DMS53 (cell line): ENCODE data around the gene MIDN.

ENCODE experiments used
- DNase-seq: peaks from one replicate; lab custom pipeline; 2025; lab: John Stamatoyannopoulos, UW

MIDN gene

GRCh38 chr19:1246265-1247087 is 1.9 kb upstream of the MIDN start:
- DNase-seq, result peak; percentile 38

GRCh38 chr19:1247748-1248138 is 640 bp upstream of the MIDN start:
- no peak for DNase-seq

GRCh38 chr19:1248786-1249297 is 459 bp downstream of the MIDN start:
- peak; percentile 89 for DNase-seq

GRCh38 chr19:1249298-1249989 is 1.1 kb downstream of the MIDN start:
- DNase-seq, result peak; percentile 93

GRCh38 chr19:1249990-1250436 is 1.6 kb downstream of the MIDN start:
- DNase-seq, result peak; percentile 38

GRCh38 chr19:1250437-1251260 is 2.3 kb downstream of the MIDN start:
- DNase-seq, result no peak

- peak; percentile 41 for DNase-seq
Observed at GRCh38 chr19:1251330-1252220, 3.2 kb downstream of the MIDN start.

GRCh38 chr19:1252221-1252820 is 3.9 kb downstream of the MIDN start:
- no peak for DNase-seq

- peak; percentile 74 for DNase-seq
Observed at GRCh38 chr19:1252821-1253513, 4.6 kb downstream of the MIDN start.

- DNase-seq, result peak; percentile 54
Observed at GRCh38 chr19:1253514-1254080, 5.2 kb downstream of the MIDN start.

- no peak for DNase-seq
Observed at GRCh38 chr19:1254081-1254527, 5.7 kb downstream of the MIDN start.

GRCh38 chr19:1254530-1255185 is 6.3 kb downstream of the MIDN start:
- DNase-seq, result no peak

- no peak for DNase-seq
Observed at GRCh38 chr19:1255186-1256161, 7.1 kb downstream of the MIDN start.

- no peak for DNase-seq
Observed at GRCh38 chr19:1256646-1257474, 8.5 kb downstream of the MIDN start.

- DNase-seq, result no peak
Observed at GRCh38 chr19:1257475-1258162, 9.2 kb downstream of the MIDN start.

- DNase-seq, result no peak
Observed at GRCh38 chr19:1258163-1258492, 9.7 kb downstream of the MIDN start.
